ENCODE measurements around the gene SND1.

Gene SND1

DNA sequence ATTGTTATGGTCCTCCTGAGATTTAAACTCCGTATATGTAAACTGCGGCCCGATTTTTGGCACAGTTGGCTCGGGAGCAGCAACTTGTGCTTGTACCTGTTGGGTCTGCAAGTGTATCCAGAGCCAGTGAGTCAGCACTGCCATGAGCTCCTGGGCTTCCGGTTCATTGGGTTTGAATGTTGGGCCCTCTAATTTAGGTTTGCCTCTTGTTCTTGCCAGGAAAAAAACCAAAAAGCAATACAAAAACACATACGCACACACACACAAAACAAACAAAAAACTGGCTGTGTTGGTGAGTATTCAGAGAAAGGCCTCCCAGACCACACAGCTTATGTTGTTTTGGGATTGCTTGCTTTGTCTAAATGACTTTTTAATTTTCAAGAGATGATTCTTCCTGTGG, 26.3 kb downstream of the SND1 start:
- ChIA-PET CTCF (no interaction called here), POLR2A (no interaction called here)
- H3K9me3 ChIP-seq (ENCODE audit: control insufficient read depth, insufficient read depth, low read depth, low read length): no peaks in the 10 kb centered on the region
- peaks cover 0 to 3% of the 10 kb centered on the region in 2 experiments; a peak in 1 of 3 replicates for H3K36me3 ChIP-seq (ENCODE audit: control insufficient read depth in 2 of 2, insufficient read depth in 1 of 2, low read length in 2 of 2)
- peaks cover 2% of the 10 kb centered on the region; the same call in 1 of the 2 replicates for H3K4me1 ChIP-seq (ENCODE audit: control insufficient read depth, insufficient read depth, low read length)
- TF ChIP-seq ZNF707 (tag by site-specific recombination; IDR thresholded peaks at IDR 0.05) (no peak), SCRT2 (tag by site-specific recombination; IDR thresholded peaks at IDR 0.05) (peak; percentile 60), ZIC2 (tag by site-specific recombination; IDR thresholded peaks at IDR 0.05) (no peak), SCRT1 (tag by site-specific recombination; IDR thresholded peaks at IDR 0.05; ENCODE audit: borderline replicate concordance) (peak; percentile 74; the same call in 1 of the 2 replicates)
- TF ChIP-seq, protein P1, sequence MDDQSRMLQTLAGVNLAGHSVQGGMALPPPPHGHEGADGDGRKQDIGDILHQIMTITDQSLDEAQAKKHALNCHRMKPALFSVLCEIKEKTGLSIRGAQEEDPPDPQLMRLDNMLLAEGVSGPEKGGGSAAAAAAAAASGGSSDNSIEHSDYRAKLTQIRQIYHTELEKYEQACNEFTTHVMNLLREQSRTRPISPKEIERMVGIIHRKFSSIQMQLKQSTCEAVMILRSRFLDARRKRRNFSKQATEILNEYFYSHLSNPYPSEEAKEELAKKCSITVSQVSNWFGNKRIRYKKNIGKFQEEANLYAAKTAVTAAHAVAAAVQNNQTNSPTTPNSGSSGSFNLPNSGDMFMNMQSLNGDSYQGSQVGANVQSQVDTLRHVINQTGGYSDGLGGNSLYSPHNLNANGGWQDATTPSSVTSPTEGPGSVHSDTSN (CRISPR knock-in tag; IDR thresholded peaks at IDR 0.05): no peak
- TF ChIP-seq, protein P2, sequence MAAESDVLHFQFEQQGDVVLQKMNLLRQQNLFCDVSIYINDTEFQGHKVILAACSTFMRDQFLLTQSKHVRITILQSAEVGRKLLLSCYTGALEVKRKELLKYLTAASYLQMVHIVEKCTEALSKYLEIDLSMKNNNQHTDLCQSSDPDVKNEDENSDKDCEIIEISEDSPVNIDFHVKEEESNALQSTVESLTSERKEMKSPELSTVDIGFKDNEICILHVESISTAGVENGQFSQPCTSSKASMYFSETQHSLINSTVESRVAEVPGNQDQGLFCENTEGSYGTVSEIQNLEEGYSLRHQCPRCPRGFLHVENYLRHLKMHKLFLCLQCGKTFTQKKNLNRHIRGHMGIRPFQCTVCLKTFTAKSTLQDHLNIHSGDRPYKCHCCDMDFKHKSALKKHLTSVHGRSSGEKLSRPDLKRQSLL (tag by site-specific recombination; IDR thresholded peaks at IDR 0.05): no peak
- no peak overlapping the region for H3K4me3 ChIP-seq (ENCODE audit: low read depth, low read length)
- H3K27ac ChIP-seq (ENCODE audit: extremely low read depth, low read depth, low read length): no peak overlapping the region

DNA sequence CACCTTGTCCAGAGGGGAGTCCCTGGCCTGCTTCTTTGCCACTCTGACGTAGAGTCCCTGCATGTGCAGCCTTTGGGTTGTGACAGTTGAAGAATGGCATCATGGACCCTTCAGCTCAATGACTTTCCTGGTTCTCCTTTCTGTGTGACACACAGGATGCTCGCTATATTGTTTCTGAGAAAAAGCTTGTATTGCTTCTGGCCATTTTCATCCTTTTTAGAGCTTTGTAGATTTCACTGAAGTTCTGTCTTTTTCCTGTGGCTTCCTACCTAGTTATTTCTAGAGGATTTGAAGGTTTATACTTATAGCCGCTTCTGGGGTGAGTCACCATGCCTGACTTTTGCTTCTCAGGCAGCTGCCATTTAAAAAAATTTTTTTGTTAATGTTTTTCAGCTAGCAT, 27.0 kb downstream of the SND1 start:
- TF ChIP-seq REPIN1 (tag by site-specific recombination; IDR thresholded peaks at IDR 0.05; ENCODE audit: low read depth) (no peak), PRDM1 (tag by site-specific recombination; IDR thresholded peaks at IDR 0.05) (no peak), ZNF354C (tag by site-specific recombination; IDR thresholded peaks at IDR 0.05; ENCODE audit: borderline replicate concordance, low read depth) (no peak), MEIS1 (CRISPR knock-in tag; IDR thresholded peaks at IDR 0.05; ENCODE audit: borderline replicate concordance) (no peak), ZNF768 (tag by site-specific recombination; IDR thresholded peaks at IDR 0.05) (no peak), KLF10 (tag by site-specific recombination; IDR thresholded peaks at IDR 0.05) (no peak), ZNF473 (tag by site-specific recombination; IDR thresholded peaks at IDR 0.05) (no peak), MYNN (tag by site-specific recombination; IDR thresholded peaks at IDR 0.05; ENCODE audit: borderline replicate concordance) (no peak), ZNF112 (tag by site-specific recombination; IDR thresholded peaks at IDR 0.05) (no peak), ZBTB21 (tag by site-specific recombination; IDR thresholded peaks at IDR 0.05) (no peak), ZNF701 (tag by site-specific recombination; IDR thresholded peaks at IDR 0.05) (no peak)
- TF ChIP-seq, protein P3, sequence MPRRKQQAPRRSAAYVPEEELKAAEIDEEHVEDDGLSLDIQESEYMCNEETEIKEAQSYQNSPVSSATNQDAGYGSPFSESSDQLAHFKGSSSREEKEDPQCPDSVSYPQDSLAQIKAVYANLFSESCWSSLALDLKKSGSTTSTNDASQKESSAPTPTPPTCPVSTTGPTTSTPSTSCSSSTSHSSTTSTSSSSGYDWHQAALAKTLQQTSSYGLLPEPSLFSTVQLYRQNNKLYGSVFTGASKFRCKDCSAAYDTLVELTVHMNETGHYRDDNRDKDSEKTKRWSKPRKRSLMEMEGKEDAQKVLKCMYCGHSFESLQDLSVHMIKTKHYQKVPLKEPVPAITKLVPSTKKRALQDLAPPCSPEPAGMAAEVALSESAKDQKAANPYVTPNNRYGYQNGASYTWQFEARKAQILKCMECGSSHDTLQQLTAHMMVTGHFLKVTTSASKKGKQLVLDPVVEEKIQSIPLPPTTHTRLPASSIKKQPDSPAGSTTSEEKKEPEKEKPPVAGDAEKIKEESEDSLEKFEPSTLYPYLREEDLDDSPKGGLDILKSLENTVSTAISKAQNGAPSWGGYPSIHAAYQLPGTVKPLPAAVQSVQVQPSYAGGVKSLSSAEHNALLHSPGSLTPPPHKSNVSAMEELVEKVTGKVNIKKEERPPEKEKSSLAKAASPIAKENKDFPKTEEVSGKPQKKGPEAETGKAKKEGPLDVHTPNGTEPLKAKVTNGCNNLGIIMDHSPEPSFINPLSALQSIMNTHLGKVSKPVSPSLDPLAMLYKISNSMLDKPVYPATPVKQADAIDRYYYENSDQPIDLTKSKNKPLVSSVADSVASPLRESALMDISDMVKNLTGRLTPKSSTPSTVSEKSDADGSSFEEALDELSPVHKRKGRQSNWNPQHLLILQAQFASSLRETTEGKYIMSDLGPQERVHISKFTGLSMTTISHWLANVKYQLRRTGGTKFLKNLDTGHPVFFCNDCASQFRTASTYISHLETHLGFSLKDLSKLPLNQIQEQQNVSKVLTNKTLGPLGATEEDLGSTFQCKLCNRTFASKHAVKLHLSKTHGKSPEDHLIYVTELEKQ (tag by site-specific recombination; IDR thresholded peaks at IDR 0.05; ENCODE audit: borderline replicate concordance): no peak
- TF ChIP-seq, protein P4, sequence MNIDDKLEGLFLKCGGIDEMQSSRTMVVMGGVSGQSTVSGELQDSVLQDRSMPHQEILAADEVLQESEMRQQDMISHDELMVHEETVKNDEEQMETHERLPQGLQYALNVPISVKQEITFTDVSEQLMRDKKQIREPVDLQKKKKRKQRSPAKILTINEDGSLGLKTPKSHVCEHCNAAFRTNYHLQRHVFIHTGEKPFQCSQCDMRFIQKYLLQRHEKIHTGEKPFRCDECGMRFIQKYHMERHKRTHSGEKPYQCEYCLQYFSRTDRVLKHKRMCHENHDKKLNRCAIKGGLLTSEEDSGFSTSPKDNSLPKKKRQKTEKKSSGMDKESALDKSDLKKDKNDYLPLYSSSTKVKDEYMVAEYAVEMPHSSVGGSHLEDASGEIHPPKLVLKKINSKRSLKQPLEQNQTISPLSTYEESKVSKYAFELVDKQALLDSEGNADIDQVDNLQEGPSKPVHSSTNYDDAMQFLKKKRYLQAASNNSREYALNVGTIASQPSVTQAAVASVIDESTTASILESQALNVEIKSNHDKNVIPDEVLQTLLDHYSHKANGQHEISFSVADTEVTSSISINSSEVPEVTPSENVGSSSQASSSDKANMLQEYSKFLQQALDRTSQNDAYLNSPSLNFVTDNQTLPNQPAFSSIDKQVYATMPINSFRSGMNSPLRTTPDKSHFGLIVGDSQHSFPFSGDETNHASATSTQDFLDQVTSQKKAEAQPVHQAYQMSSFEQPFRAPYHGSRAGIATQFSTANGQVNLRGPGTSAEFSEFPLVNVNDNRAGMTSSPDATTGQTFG (tag by site-specific recombination; IDR thresholded peaks at IDR 0.05; ENCODE audit: borderline replicate concordance): no peak
- POLR2A ChIA-PET: no interaction called here
- CTCF ChIA-PET: interaction anchor here (0.6 to 0.7 kb wide), 2 partner anchors 28 to 29 kb away, joined by 3 read pairs; no protein-coding TSS in a partner anchor

More for the DNA sequence above, 27.0 kb downstream of the SND1 start:
- Histone ChIP-seq H3K4me3 (ENCODE audit: low read depth, low read length) (no peak overlapping the region), H3K9me3 (ENCODE audit: control insufficient read depth, insufficient read depth, low read depth, low read length) (no peaks in the 10 kb centered on the region), H3K4me1 (ENCODE audit: control insufficient read depth, insufficient read depth, low read length) (peaks cover 6% of the 10 kb centered on the region), H3K36me3 (ENCODE audit: control insufficient read depth in 2 of 2, insufficient read depth in 1 of 2, low read length in 2 of 2) (peaks cover 0 to 3% of the 10 kb centered on the region in 2 experiments; a peak in 1 of 3 replicates), H3K27ac (ENCODE audit: extremely low read depth, low read depth, low read length) (no peak overlapping the region)
